NCI-H524 (cell line): ENCODE results near the gene STK11.

ENCODE experiments used
- DNase-seq, 2 experiments: peaks; one replicate each; lab custom pipeline; 2025; lab: John Stamatoyannopoulos, UW

The STK11 gene

DNA sequence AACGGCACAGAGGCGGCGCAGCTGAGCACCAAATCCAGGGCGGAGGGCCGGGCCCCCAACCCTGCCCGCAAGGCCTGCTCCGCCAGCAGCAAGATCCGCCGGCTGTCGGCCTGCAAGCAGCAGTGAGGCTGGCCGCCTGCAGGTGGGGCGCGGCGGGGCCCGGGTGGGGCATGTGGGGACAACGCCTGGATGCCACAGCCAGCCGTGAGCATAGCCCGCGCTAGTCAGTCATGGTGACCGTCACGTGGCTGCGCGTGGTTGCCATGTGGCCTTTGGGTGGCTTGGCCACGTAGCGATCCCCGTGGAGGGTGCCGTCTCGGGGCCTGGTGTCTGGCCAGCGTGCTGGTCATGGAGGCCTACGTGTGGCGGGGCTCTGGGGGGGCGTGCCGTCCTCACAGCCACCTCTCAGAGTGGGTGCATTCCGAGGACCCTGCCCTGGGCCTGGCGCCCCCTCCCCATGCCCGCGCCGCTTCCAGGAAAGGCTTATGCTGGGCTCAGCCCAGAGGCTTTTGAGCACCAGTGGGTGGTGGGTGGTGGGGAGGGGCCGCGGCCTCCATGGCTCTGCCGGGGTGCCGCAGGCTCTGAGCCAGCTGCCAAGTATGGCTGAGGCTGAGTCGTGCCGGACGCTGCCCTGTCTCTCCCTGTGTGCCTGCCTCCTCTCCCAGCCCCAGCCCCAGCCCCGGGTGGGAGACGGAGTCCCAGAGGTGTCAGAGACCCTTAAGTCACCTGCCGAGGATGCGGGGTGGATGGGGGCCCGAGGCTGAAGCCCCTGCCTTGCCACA, 21.1 kb downstream of the STK11 start:
- DNase-seq = no peak

DNA sequence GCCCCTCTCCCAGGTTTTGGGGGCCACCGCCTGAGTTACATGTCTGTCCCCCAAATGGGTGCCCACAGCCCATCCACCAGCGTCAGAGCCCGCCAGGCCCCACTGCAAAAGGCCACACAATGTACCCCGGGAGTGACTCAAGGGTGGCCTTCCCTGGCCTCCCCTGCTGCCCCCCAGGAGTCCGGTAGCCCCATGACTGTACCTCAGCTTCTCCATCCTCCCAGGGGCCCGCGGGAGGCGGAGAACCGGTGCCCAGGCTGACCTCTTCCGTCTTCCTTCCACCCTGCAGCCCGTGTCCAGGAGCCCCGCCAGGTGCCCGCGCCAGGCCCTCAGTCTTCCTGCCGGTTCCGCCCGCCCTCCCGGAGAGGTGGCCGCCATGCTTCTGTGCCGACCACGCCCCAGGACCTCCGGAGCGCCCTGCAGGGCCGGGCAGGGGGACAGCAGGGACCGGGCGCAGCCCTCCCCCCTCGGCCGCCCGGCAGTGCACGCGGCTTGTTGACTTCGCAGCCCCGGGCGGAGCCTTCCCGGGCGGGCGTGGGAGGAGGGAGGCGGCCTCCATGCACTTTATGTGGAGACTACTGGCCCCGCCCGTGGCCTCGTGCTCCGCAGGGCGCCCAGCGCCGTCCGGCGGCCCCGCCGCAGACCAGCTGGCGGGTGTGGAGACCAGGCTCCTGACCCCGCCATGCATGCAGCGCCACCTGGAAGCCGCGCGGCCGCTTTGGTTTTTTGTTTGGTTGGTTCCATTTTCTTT, 21.9 kb downstream of the STK11 start:
- DNase-seq = no peak

DNA sequence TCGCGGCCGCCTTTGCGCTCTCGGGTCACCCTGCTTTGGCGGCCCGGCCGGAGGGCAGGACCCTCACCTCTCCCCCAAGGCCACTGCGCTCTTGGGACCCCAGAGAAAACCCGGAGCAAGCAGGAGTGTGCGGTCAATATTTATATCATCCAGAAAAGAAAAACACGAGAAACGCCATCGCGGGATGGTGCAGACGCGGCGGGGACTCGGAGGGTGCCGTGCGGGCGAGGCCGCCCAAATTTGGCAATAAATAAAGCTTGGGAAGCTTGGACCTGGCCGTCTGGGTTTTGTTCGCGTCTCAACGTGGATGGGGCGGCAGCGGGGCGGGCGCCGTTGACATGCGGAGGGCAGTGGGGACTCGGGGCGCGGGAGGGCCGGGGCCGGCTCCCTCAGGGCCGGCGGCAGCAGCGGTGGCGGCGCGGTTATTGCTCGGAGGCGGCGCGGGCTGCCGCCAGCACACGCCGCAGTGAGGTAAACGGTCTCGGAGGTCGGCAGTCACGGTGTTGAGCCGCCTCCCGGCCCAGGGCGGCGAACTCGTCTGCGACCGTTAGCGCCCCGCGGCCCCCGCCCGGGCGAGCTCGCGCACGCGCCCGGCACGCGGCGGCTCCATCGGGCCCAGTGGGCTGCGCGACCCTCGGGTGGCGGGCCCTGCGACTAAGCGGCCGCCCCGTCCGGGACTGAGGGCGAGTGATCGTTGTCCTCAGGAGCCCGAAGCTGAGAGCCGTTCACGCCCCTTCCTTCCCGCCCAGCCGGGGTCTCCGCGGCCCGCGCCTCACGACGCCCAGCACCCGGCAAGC, 22.8 kb downstream of the STK11 start:
- no peak for DNase-seq

DNA sequence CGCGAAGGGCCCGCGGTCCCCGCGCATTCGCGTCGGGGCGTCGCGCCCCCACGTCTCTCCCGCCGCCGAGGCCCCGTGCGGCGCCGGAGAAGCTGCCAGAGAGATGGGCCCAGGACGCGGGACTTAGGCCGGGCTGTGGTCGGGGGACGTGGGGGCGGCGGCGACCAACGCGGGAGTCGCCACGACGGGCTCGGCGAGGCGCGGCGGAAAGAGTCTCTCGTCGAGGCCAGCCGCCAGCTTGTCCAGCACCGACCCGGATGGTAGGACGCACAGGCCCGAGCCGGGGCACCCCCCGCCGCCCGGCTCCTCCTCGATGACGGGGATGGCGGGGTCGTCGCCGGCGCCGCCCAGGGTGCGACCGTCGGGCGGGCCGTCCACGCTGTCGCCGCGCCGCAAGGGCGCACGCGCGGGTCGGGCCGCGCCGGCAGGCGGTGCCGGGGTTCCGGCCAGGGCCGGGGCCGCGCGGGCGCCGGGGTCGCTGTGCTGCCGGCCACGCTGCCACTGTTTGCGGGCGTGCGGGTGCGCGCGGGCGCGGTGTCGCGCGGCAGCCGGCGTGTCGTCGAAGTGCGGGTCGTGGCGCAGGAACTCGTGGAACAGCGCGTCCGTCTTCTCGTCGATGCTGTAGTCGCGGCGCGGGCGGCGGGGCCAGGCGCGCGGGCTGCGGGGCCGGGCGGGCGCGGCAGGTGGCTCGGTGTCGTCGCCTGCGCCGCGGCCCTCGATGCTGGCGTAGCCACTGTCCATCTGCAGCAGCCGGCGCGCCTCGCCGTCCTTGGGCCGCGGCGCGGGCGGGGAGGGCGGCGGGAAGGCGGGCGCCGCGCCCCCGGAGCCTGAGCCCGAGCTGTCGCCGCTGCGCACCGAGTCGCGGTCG, 23.7 kb downstream of the STK11 start:
- DNase-seq = no peak

DNA sequence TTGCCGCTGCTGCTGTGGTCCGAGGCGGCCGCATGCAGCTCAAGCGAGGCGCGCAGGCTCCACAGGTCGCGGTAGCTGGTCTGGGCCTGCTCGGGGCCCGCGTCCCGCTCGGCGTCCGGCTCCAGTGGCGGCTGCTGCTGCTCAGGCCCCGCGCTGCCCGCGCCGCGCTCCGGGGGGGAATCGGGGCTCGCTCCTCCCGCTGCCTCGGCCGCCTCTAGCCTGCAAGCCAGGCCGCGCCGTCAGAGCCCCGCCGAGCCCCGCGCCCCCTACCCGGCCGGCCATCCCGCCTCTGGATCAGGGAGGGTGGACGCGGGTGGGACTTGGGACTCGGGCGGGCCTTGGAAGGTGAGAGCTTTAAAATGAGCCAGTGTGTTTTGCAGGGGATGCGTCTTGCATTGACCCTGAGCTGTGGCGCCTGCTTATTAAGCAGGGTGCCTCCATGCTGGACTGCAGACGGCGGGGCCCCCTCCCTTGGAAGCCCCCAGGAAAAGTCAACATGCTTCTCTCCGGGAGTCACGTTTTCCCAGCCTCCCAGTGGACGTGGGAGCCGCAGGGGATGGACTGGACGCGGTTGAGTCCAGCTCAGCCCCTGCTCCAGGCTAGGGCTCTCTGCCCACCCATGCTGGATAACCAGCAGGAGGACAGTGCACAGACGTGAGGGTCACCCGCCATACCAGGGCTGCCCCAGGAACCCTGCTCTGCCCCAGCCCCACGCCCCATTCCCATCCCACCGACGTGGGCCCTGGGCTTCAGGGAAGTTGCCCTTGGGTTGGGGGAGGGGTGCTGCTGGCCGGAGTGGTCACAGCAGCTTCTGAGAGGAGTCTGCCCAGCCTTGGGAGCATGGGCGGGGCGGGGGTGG, 24.6 kb downstream of the STK11 start:
- no peak for DNase-seq

DNA sequence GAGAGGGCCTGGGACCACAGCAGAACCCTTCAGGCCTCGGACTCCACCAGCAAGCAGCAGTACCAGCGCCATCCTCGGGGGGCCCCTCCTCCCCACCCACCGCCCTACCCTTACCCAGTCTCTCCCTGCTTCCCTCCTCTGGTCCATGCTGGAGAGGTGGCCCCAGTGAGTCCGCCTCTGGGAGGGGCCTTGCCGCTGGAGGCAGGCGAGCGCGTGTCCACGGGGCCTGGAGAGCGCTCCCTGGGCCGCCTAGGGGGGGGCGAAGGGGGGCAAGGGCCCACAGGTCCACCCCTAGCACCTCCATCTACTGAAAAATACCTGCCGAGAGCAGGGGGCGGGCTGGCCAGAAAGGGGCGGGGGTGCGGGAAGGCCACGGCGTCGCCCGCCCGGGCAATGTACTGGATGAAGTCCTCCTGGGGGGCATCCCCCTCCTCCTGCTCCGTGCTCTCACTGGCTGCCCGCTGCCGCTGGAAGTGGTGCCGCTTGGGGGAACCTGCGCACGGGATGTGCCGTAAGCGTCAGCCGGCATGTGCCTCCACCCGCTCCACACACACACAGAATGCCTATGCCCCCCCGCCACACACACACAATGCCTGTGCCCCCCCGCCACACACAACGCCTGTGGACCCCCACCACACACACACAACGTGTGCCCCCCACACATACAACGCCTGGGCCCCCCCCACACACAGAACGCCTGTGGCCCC, 25.4 kb downstream of the STK11 start:
- DNase-seq = no peak

DNA sequence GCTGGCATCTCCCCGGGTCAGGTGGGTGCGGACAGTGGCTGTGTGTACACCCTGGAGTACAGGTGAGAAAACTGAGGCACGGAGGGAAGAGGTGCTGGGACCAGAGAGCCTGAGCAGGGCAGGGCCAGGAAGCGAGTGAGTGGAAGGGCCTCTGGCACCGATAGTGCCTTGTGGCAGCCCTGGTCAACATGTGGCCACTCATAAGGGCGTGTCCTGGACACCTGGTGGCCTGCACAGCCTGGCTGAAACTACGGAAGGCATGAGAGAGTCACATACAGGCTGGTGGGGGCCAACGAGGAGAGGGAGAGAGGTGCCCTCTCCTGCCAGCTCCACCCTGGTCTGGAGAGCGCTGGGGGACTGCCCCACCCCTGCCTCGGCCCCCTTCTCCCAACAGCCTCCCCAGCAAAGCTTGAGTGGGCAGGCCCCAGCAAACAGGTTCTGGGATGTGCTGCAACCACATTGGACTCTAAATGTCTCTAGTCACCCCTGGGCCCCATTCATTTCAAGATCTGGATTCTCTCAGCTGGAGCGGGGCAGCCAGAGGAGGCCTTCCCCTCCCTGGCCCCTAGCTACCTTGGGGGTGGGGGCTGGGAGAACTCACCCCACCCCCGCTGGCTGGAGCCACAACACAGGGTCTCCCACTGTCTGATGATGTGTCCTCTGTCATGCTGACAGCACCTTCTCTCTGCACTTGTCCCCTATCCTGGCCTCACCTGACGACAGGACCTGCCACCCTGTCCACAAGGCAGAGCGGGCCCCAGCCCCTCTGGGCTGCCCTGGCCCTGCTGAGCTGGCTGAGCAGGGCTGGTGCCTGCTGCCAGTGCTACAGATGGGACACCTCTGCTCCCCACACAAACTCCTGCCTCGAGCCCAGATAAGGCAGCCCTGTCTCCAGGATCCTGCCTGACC, 26.4 kb downstream of the STK11 start:
- DNase-seq = no peak

DNA sequence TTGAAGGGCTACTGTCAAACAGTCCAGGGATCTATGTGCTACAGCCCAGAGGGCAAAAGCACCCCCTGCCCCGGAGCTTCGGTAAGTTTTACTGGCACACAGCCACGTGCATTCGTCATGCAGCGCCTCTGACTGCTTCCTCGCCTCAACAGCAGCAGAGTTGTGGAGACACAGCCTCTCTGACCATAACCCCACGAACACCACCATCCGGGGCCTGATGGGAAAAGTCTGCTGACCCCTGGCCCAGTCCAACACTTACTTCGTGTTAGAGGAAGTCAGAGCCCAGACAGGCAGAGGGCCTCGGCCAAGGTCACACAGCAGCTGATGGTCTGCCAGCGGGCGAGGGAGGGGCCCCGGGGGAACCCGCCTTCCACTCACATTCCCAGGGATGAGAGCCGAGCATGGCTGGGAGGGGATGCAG, 27.1 kb downstream of the STK11 start:
- DNase-seq = no peak

DNA sequence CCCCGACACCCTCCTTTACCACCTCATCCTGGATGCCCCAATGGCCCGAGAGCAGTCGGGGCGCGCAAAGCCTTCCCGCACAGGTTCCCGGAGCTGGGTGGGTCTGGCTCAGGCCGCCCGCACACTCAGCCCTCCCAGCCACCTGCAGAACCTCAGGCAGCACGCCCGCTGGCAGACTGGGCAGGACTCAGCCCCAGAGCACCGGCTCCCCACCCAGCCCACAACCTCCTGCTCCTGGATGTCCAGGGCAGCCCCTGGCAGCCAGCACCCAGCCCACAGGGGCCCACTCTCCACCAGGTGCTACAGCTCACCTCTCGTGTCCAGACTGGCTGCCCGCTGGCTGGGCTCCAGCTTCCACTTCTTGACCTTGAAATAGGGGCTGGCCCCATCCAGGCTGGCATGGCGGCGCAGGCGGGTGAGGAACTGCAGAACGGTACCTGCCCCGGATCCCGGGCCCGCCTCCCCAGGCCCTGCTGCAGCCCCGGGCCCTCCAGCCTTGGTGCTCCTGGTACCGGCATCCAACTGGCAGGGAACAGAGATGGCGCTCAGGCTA, 27.6 kb downstream of the STK11 start:
- DNase-seq = no peak

DNA sequence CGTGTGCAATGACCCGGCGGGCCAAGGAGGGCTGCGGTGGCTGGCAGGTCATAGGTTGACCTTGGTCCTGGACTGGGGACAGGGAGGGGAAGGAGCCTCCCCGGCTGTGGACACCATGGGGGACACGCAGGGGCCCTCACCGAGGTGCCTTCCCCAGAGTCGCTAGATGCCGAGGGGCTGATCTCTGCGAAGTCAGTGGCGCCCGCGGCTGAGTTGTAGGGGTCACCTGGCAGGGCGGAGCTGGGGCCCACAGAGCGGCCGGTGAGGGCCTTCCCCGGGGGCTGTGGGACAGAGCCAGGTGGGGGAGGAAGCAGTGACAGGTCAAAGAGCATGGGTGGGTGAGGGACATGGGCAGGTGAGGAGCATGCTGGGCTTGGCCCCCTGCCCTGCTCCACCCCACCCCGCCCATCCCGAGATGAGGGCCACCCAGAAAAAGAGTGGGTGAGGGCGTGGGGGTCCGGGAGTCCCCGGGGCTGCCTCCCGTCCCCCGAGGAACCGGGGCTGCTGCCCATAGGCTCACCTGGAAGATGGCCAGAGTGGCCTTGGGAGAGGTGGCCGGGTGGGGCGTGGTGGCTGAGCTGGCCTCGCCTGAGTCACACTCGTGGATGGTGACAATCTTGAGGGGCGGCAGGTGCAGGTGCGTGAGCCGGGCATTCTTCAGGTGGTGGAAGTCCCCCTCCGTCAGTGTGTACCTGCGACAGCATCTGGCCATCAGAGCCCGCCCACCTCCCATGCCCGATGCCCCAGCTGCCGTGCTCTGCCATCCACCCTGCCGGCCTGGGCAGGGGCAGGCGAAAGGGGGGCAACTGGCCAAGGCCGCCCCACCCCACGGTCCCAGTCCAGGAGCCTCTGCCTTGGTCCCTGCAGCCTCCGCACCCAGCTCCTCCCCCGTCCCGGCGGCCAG, 28.7 kb downstream of the STK11 start:
- no peak for DNase-seq

DNA sequence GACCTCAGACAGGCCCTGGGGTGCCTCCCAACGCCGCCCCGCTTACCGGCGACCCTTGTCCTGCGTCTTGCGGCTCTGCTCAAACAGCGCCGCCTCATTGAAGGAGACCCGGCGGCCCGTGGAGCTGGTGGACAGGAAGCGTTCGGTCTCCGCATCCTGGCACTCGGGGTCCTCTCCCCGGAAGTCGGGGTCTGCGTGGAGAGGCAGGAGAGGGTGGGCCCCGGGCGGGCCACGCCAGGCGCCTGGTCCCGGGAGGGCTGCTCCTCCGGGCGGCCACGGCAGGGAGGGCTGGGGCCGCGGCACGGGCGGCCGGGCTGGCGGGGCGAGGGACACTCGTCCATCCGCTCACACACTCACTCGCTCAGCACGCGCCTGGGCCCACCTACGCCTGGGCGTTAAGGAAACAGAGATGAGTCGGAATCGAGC, 29.4 kb downstream of the STK11 start:
- no peak for DNase-seq

DNA sequence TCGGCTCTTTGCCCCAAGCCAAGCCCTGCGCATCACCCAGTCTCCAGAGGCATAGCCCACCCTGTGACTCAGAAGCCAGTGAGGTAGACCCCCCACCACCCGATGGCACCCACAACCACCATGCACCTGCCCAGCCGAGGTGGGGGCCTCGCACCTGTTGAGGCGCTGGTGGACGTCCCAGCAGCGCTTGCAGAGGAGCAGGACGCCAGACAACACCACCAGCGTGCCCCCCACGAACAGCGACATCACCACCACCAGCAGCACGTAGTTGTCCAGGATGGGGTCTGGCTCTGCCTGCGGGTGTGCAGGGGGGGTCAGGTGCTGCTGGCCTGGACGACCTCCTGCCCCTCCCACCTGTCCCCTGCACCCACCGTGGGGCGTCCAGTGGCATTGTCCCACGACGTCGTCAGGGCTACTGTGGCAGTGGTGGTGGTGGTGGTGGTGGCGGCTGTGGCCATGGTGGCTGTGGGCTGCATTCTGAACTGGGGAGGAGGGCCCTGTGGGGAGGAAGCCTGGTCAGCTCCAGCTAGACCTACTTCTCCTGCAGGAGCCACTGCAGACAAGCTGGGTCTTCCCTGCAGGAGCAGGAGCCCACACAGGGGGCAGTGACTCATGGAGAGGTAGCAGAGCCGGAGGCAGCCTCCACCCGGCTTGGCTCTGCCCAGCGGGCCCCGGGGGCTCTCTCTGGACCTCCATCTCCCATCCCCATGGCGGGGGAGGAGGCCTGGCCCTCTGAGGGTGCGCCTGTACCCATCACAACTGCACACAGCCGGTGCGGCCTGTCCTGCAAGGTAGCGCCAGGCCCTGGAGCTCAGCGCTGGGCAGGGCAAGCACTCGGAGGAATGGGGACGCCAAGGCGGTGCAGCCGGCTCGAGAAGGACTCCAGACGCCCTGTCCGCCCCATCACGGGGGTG, 30.3 kb downstream of the STK11 start:
- no peak for DNase-seq

DNA sequence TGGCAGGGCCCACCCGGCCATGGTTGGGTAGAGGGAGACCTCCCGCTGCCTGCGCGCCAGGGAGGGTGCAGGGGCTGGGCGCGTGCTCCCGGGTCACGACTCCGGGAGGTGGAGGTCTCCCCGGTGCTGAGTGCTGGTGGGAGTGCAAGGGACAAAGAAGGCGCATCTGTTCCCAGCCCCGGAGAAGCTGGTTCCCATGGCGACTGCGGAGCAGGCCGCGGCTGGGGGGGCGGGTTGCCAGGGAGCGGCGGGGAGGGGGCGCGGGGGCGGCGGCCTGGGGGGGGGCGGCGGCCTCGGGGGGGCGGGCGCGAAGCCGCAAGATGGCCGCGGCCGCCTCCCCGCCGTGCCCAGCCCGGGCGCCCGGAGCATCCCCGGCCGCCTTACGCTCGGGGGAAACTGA, 31.0 kb downstream of the STK11 start:
- DNase-seq = peak; percentile 47 to 80

DNA sequence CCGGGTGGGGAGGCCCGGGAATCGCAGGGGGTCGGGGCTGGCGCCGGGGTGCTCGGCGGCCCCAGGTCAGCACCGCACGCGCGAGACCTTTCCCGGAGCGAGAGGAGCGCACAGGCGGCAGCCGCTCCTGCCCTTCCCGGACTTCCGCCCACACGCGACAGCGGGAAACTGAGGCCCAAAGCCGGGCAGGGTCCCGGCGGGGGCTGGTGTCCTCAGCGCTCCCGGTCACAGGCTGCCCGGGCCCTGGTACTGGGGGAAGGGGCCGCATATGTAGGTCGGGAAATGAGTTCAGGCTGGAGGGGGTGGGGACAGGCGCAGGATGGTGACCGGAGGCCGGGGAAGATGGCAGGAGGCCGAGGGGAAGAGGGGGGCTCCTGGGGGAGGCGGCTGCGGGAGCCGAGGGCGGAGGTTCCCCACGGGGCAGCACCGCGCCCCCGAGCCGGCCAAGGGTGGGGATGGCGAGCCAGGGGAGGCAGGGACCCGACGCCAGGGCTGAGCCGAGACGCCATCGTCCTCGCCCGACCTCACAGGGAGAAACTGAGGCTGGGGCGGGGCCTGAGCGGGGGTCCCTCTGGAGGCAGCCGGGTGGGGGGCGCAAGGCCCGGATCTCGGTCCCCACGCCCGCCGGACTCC, 31.6 kb downstream of the STK11 start:
- peak in 1 of 2 experiments; percentile 23 for DNase-seq

DNA sequence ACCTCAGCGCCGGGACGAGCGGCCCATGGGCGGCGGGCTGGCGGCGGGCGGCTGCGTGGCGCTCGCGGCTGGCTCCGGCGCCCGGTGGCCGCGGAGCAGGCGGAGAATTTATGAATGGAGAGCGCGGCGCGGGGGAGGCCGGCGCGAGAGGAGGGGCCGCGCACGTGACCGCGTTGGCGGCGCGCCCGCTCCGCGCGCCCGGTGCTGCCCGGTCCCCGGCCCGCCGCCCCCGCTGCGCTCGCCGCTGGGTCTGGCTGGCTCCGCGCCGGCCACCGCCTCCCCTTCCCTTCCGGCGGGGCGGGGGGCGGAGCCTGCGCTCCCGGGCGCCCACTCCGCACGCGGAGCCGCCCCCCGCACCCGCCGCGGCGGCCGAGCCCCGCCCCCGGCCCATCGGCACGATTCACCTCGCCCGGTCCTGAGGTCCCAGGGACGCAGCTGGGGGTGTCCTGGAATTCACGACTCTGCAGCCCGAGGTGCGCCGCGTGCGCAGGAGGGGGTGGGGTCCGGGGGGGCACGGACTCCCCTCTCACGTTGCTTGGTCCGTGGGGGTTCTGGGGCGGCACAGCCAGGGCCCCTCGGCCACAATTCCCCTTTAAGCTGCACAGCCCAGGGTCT, 32.3 kb downstream of the STK11 start, which contains the start of gene CBARP:
TSS of gene CBARP (minus strand) at position 252 of the 615 bp plus-strand sequence. CDS start 1,905 bp downstream, outside the sequence.
- peak in 1 of 2 experiments; percentile 49 for DNase-seq
